IMR-90 (cell line): Measurements from ENCODE around the gene CHN2. TPM values are rescaled to one million over a fixed set of nuclear protein-coding genes. Genes with fewer than 3 reads are reported as not detected.

Source experiments
- ATAC-seq: fragments of 200-7000 bp; cut with Tn5 transposase; 2 replicates; pipeline ENCODE4 v1.9.1; 2020; ENCODE audit warnings: low read depth, mild to moderate bottlenecking, moderate library complexity
- BruUV-seq: library from RNA; stranded (reverse); fragments of 400-500 nt; replicated peaks from 2 replicates; lab custom pipeline; 2021; lab: Mats Ljungman, UMichigan
- CTCF ChIA-PET: fragments of 300-600 bp; formaldehyde crosslinking; extraction: SDS; loops from one replicate; lab custom pipeline; 2021; ENCODE audit warnings: antibody characterized with exemption; lab: Yijun Ruan, JAX
- POLR2A ChIA-PET: fragments of 300-600 bp; sonication (Branson Sonifier 250); formaldehyde crosslinking; loops from one replicate; lab custom pipeline; 2022; ENCODE audit warnings: antibody characterized with exemption; ENCODE audit not compliant: unreplicated experiment; lab: Charles Lee
- DNase-seq: peaks from one replicate; pipeline ENCODE4 v3.0.0; 2013
- H2AFZ ChIP-seq: replicated peaks from 2 replicates; pipeline ENCODE3; 2013; ENCODE audit warnings: low read length, mild to moderate bottlenecking; ENCODE audit not compliant: poor library complexity
- H2AK5ac ChIP-seq: 2 replicates; pipeline ENCODE4 v1.6.1; 2013; ENCODE audit warnings: low read depth, low read length, inconsistent platforms
- H2AK9ac ChIP-seq: replicated peaks from 2 replicates; pipeline ENCODE3; 2013; ENCODE audit warnings: mild to moderate bottlenecking, low read depth, low read length, moderate library complexity; ENCODE audit not compliant: poor library complexity
- H2BK120ac ChIP-seq: 2 replicates; pipeline ENCODE4 v1.6.1; 2013; ENCODE audit warnings: low read depth, low read length, inconsistent platforms
- H2BK15ac ChIP-seq: 3 replicates; pipeline ENCODE4 v1.6.1; 2013; ENCODE audit warnings: low read depth, low read length, inconsistent platforms
- H2BK20ac ChIP-seq: 2 replicates; pipeline ENCODE4 v1.6.1; 2013; ENCODE audit warnings: low read depth, mild to moderate bottlenecking, inconsistent platforms, low read length, moderate library complexity
- H2BK5ac ChIP-seq: 2 replicates; pipeline ENCODE4 v1.6.1; 2013; ENCODE audit warnings: mild to moderate bottlenecking, low read depth, low read length, inconsistent platforms; ENCODE audit not compliant: poor library complexity, severe bottlenecking
- H3K14ac ChIP-seq: replicated peaks from 2 replicates; pipeline ENCODE4 v1.6.1; 2013; ENCODE audit warnings: low read depth, low read length, inconsistent platforms
- H3K18ac ChIP-seq: 2 replicates; pipeline ENCODE4 v1.6.1; 2013; ENCODE audit warnings: low read depth, low read length, control low read depth
- H3K23ac ChIP-seq: 2 replicates; pipeline ENCODE4 v1.6.1; 2013; ENCODE audit warnings: low read depth, low read length, inconsistent platforms
- H3K27ac ChIP-seq: 2 replicates; pipeline ENCODE4 v1.5.1; 2013; ENCODE audit warnings: mild to moderate bottlenecking, control low read depth, low read length; ENCODE audit not compliant: insufficient read depth
- H3K27me3 ChIP-seq: 2 replicates; pipeline ENCODE4 v1.6.1; 2013; ENCODE audit warnings: low read length; ENCODE audit not compliant: control insufficient read depth, insufficient read depth
- H3K36me3 ChIP-seq: 2 replicates; pipeline ENCODE4 v1.6.1; 2013; ENCODE audit warnings: low read length, mixed read lengths; ENCODE audit not compliant: control insufficient read depth, insufficient read depth
- H3K4ac ChIP-seq: 2 replicates; pipeline ENCODE4 v1.6.1; 2013; ENCODE audit warnings: low read depth, low read length, inconsistent platforms
- H3K4me1 ChIP-seq: 2 replicates; pipeline ENCODE4 v1.6.1; 2013; ENCODE audit warnings: low read length, mixed read lengths; ENCODE audit not compliant: control insufficient read depth, insufficient read depth
- H3K4me2 ChIP-seq: 2 replicates; pipeline ENCODE4 v1.6.1; 2013; ENCODE audit warnings: low read depth, mild to moderate bottlenecking, control low read depth, low read length, moderate library complexity
- H3K4me3 ChIP-seq: 2 replicates; pipeline ENCODE4 v1.5.1; 2013; ENCODE audit warnings: low read depth, mild to moderate bottlenecking, control low read depth, low read length, moderate library complexity; ENCODE audit not compliant: insufficient read depth
- H3K56ac ChIP-seq: 2 replicates; pipeline ENCODE4 v1.6.1; 2013; ENCODE audit warnings: low read length, inconsistent platforms; ENCODE audit not compliant: insufficient read depth; ENCODE audit errors: extremely low read depth
- H3K79me1 ChIP-seq, 2 experiments: 2 replicates each; pipeline ENCODE4 v1.6.1; 2013; ENCODE audit warnings: low read length in 2 of 2, inconsistent platforms in 1 of 2, low read depth in 1 of 2
- H3K9ac ChIP-seq: 2 replicates; pipeline ENCODE4 v1.6.1; 2013; ENCODE audit warnings: low read depth, low read length, control low read depth
- H3K9me1 ChIP-seq: 2 replicates; pipeline ENCODE4 v1.6.1; 2013; ENCODE audit warnings: low read length, inconsistent platforms; ENCODE audit not compliant: insufficient read depth
- H3K9me3 ChIP-seq: 2 replicates; pipeline ENCODE4 v1.6.1; 2013; ENCODE audit warnings: low read length; ENCODE audit not compliant: control insufficient read depth, insufficient read depth
- H4K20me1 ChIP-seq: 2 replicates; pipeline ENCODE4 v1.6.1; 2013; ENCODE audit warnings: low read length, inconsistent platforms; ENCODE audit not compliant: insufficient read depth
- H4K5ac ChIP-seq: 2 replicates; pipeline ENCODE4 v1.6.1; 2013; ENCODE audit warnings: mild to moderate bottlenecking, low read depth, low read length, control low read depth
- H4K8ac ChIP-seq, 2 experiments: 2 replicates each; pipeline ENCODE4 v1.6.1; 2013; ENCODE audit warnings: low read depth in 2 of 2, low read length in 2 of 2, control low read depth in 1 of 2, inconsistent platforms in 1 of 2
- H4K91ac ChIP-seq: 2 replicates; pipeline ENCODE4 v1.6.1; 2013; ENCODE audit warnings: low read depth, low read length, inconsistent platforms; ENCODE audit not compliant: insufficient read depth
- BHLHE40 ChIP-seq: fragments of 150-350 bp; IDR thresholded peaks from 2 replicates; pipeline ENCODE4 v1.6.1; 2016; ENCODE audit warnings: mild to moderate bottlenecking, low read depth, low read length
- CEBPB ChIP-seq: IDR thresholded peaks from 2 replicates; pipeline ENCODE4 v1.6.1; 2012; ENCODE audit warnings: low read depth, low read length, improper control_type of control experiment
- CHD1 ChIP-seq: IDR thresholded peaks from 2 replicates; pipeline ENCODE4 v1.6.1; 2012; ENCODE audit warnings: low read depth, low read length, improper control_type of control experiment
- FOS ChIP-seq: fragments of 150-350 bp; IDR thresholded peaks from 2 replicates; pipeline ENCODE4 v1.6.1; 2016; ENCODE audit warnings: low read depth, low read length
- MAFK ChIP-seq: IDR thresholded peaks from 2 replicates; pipeline ENCODE4 v1.6.1; 2012; ENCODE audit warnings: low read depth, low read length, improper control_type of control experiment
- MAZ ChIP-seq: IDR thresholded peaks from 2 replicates; pipeline ENCODE4 v1.6.1; 2012; ENCODE audit warnings: low read depth, mild to moderate bottlenecking, low read length, improper control_type of control experiment, moderate library complexity, borderline replicate concordance
- MXI1 ChIP-seq: IDR thresholded peaks from 2 replicates; pipeline ENCODE4 v1.6.1; 2012; ENCODE audit warnings: low read depth, mild to moderate bottlenecking, low read length, moderate library complexity, borderline replicate concordance
- NFE2L2 ChIP-seq: fragments of 150-350 bp; IDR thresholded peaks from 2 replicates; pipeline ENCODE4 v1.6.1; 2016; ENCODE audit warnings: low read depth, mild to moderate bottlenecking, low read length
- POLR2A ChIP-seq: IDR thresholded peaks from 2 replicates; pipeline ENCODE4 v1.6.1; 2012; ENCODE audit warnings: mild to moderate bottlenecking, low read depth, low read length
- RAD21 ChIP-seq: IDR thresholded peaks from 2 replicates; pipeline ENCODE4 v1.6.1; 2012; ENCODE audit warnings: low read length, improper control_type of control experiment
- RCOR1 ChIP-seq: IDR thresholded peaks from 2 replicates; pipeline ENCODE4 v1.6.1; 2012; ENCODE audit warnings: mild to moderate bottlenecking, low read length, improper control_type of control experiment; ENCODE audit not compliant: insufficient replicate concordance
- RFX5 ChIP-seq: IDR thresholded peaks from 2 replicates; pipeline ENCODE4 v1.8.0; 2012; ENCODE audit warnings: low read depth, mild to moderate bottlenecking, low read length, moderate library complexity
- SMC3 ChIP-seq: fragments of 150-350 bp; IDR thresholded peaks from 2 replicates; pipeline ENCODE4 v1.6.1; 2016; ENCODE audit warnings: low read depth, mild to moderate bottlenecking, antibody characterized with exemption, low read length, moderate library complexity
- WGBS, 2 experiments: methylation state at CpG; one replicate each; pipeline versions ENCODE4 v1.1.5 to v1.1.7; 2013; ENCODE audit warnings: missing lambda C conversion rate in 2 of 2; ENCODE audit not compliant: insufficient read length in 1 of 2; ENCODE audit errors: extremely low coverage in 2 of 2; 5-methylcytosine and 5-hydroxymethylcytosine counted together
- dilution Hi-C: fragments of 300-500 bp; cut with HindIII; formaldehyde crosslinking; loops from one replicate; pipeline ENCODE4 v1.14.3; 2018; ENCODE audit warnings: low sequenced_read_pairs; ENCODE audit not compliant: unreplicated experiment
- in situ Hi-C: fragments of 300-500 bp; cut with MboI; formaldehyde crosslinking; loops from 3 replicates; pipeline ENCODE4 v1.14.3; 2019; ENCODE audit warnings: low sequenced_read_pairs, inconsistent platforms, mixed read lengths
- intact Hi-C: fragments of 100-400 bp; cut with micrococcal nuclease; formaldehyde crosslinking; loops from 2 replicates; pipeline ENCODE4 v1.10.0; 2022
- polyA plus RNA-seq, 3 experiments: library from polyadenylated mRNA; depleted of rRNA; stranded (reverse); fragments of >200 nt; gene quantifications; 2 replicates each; pipeline ENCODE4 v1.2.3, GENCODE V29; 2012; ENCODE audit warnings: low replicate concordance in 1 of 3
- total RNA-seq: library from RNA; depleted of rRNA; stranded (reverse); fragments of >200 nt; gene quantifications from 2 replicates; pipeline ENCODE4 v1.2.3, GENCODE V29; 2012
- TF ChIP-seq, protein P1 (sequence below): fragments of 150-350 bp; IDR thresholded peaks from 2 replicates; pipeline ENCODE4 v1.6.1; 2016; ENCODE audit warnings: low read depth, mild to moderate bottlenecking, low read length, moderate library complexity, borderline replicate concordance
- TF ChIP-seq, protein P2 (sequence below): conservative IDR thresholded peaks from 2 replicates; pipeline ENCODE4 v1.5.1; 2012; ENCODE audit warnings: mild to moderate bottlenecking, low read depth, low read length, improper control_type of control experiment
- TF ChIP-seq, protein P3 (sequence below): fragments of 150-350 bp; IDR thresholded peaks from 2 replicates; pipeline ENCODE4 v1.6.1; 2017; ENCODE audit warnings: mild to moderate bottlenecking, antibody characterized with exemption, low read length, low read depth

The CHN2 gene
- total and polyA plus RNA-seq, 2 of the 4 experiments (the other 2 are of a cell fraction): not detected

DNA sequence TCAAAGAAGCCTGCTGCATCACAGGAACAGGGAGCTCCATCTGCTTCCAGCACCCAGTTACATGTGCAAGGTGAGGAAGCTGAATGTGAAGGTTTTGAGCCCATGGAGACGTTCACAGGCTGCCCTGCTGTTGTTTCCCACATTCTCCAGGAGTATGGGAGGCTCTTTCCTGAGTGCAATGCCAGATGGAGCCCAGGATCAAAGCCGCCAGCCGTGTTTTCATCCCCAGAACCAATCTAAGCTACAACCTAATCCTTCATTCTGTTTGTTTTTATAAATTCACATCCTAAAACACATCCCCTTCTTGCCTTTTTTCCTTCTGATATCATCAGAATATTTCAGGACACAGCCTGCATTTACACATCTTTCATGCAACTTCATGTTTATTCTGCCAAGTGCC, 270.2 kb downstream of the CHN2 start:
- Histone ChIP-seq H2BK20ac (no peak overlapping the region), H3K9me1 (no peaks in the 10 kb centered on the region), H3K4me3 (no peak overlapping the region), H2AK9ac (no peak overlapping the region), H2AK5ac (no peak overlapping the region), H3K27ac (no peak overlapping the region), H2BK5ac (no peak overlapping the region), H2BK15ac (no peak overlapping the region), H3K27me3 (no peaks in the 10 kb centered on the region), H4K91ac (no peak overlapping the region), H4K5ac (no peak overlapping the region), H3K56ac (no peak overlapping the region), H3K4me2 (no peak overlapping the region), H3K14ac (no peak overlapping the region), H2AFZ (no peak overlapping the region), H3K4ac (no peak overlapping the region), H4K20me1 (no peaks in the 10 kb centered on the region), H3K18ac (no peak overlapping the region), H3K23ac (no peak overlapping the region), H3K9ac (no peak overlapping the region), H2BK120ac (no peak overlapping the region), H3K79me1 (no peaks in the 10 kb centered on the region), H4K8ac (no peak overlapping the region), H3K9me3 (no peaks in the 10 kb centered on the region), H3K4me1 (no peaks in the 10 kb centered on the region), H3K36me3 (no peaks in the 10 kb centered on the region)
- BruUV-seq: no TSS peak
- dilution Hi-C loops (no loop called here), in situ Hi-C loops (no loop called here), intact Hi-C loops (no loop called here)
- no peak for DNase-seq
- POLR2A ChIA-PET: no interaction called here
- no peak for ATAC-seq
- WGBS, 2 experiments: no CpG with 5 or more reads among the region's 3 CpGs
- CTCF ChIA-PET: no interaction called here
- TF ChIP-seq CHD1 (no peak), SMC3 (no peak), MAZ (no peak), RAD21 (no peak), RFX5 (no peak), MXI1 (no peak), MAFK (no peak), POLR2A (no peak), CEBPB (no peak), FOS (no peak), NFE2L2 (no peak), RCOR1 (no peak), BHLHE40 (no peak)
- TF ChIP-seq, protein P1, sequence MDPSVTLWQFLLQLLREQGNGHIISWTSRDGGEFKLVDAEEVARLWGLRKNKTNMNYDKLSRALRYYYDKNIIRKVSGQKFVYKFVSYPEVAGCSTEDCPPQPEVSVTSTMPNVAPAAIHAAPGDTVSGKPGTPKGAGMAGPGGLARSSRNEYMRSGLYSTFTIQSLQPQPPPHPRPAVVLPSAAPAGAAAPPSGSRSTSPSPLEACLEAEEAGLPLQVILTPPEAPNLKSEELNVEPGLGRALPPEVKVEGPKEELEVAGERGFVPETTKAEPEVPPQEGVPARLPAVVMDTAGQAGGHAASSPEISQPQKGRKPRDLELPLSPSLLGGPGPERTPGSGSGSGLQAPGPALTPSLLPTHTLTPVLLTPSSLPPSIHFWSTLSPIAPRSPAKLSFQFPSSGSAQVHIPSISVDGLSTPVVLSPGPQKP: no peak
- TF ChIP-seq, protein P2, sequence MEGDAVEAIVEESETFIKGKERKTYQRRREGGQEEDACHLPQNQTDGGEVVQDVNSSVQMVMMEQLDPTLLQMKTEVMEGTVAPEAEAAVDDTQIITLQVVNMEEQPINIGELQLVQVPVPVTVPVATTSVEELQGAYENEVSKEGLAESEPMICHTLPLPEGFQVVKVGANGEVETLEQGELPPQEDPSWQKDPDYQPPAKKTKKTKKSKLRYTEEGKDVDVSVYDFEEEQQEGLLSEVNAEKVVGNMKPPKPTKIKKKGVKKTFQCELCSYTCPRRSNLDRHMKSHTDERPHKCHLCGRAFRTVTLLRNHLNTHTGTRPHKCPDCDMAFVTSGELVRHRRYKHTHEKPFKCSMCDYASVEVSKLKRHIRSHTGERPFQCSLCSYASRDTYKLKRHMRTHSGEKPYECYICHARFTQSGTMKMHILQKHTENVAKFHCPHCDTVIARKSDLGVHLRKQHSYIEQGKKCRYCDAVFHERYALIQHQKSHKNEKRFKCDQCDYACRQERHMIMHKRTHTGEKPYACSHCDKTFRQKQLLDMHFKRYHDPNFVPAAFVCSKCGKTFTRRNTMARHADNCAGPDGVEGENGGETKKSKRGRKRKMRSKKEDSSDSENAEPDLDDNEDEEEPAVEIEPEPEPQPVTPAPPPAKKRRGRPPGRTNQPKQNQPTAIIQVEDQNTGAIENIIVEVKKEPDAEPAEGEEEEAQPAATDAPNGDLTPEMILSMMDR: no peak
- TF ChIP-seq, protein P3, sequence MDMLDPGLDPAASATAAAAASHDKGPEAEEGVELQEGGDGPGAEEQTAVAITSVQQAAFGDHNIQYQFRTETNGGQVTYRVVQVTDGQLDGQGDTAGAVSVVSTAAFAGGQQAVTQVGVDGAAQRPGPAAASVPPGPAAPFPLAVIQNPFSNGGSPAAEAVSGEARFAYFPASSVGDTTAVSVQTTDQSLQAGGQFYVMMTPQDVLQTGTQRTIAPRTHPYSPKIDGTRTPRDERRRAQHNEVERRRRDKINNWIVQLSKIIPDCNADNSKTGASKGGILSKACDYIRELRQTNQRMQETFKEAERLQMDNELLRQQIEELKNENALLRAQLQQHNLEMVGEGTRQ: no peak
